Measurements from ENCODE around the gene EHBP1.

Gene EHBP1

GRCh38 chr2:62691186-62691585 is 14.3 kb upstream of the EHBP1 start:
- no peak for DNase-seq (ENCODE audit: low spot score)
- in situ Hi-C loops (cut with MboI; ENCODE audit: low pct_unique_long_range_greater_than_20kb, low sequenced_read_pairs, unreplicated experiment) = no loop called here

GRCh38 chr2:62692225-62692624 is 13.3 kb upstream of the EHBP1 start:
- DNase-seq (ENCODE audit: low spot score) = no peak
- in situ Hi-C loops (cut with MboI; ENCODE audit: low pct_unique_long_range_greater_than_20kb, low sequenced_read_pairs, unreplicated experiment) = no loop called here
- TF ChIP-seq, protein P1, sequence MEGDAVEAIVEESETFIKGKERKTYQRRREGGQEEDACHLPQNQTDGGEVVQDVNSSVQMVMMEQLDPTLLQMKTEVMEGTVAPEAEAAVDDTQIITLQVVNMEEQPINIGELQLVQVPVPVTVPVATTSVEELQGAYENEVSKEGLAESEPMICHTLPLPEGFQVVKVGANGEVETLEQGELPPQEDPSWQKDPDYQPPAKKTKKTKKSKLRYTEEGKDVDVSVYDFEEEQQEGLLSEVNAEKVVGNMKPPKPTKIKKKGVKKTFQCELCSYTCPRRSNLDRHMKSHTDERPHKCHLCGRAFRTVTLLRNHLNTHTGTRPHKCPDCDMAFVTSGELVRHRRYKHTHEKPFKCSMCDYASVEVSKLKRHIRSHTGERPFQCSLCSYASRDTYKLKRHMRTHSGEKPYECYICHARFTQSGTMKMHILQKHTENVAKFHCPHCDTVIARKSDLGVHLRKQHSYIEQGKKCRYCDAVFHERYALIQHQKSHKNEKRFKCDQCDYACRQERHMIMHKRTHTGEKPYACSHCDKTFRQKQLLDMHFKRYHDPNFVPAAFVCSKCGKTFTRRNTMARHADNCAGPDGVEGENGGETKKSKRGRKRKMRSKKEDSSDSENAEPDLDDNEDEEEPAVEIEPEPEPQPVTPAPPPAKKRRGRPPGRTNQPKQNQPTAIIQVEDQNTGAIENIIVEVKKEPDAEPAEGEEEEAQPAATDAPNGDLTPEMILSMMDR (IDR thresholded peaks at IDR 0.05; ENCODE audit: extremely low read depth, insufficient read depth, missing control alignments) = no peak

More at GRCh38 chr2:62691186-62691585, 14.3 kb upstream of the EHBP1 start:
- TF ChIP-seq, protein P1 (IDR thresholded peaks at IDR 0.05; ENCODE audit: extremely low read depth, insufficient read depth, missing control alignments) = no peak

- in situ Hi-C loops (cut with MboI; ENCODE audit: low pct_unique_long_range_greater_than_20kb, low sequenced_read_pairs, unreplicated experiment) = no loop called here
- no peak for DNase-seq (ENCODE audit: low spot score)
- TF ChIP-seq, protein P1 (IDR thresholded peaks at IDR 0.05; ENCODE audit: extremely low read depth, insufficient read depth, missing control alignments) = no peak
These were observed 6.9 kb upstream of the EHBP1 start for GRCh38 chr2:62698653-62699052.

DNA sequence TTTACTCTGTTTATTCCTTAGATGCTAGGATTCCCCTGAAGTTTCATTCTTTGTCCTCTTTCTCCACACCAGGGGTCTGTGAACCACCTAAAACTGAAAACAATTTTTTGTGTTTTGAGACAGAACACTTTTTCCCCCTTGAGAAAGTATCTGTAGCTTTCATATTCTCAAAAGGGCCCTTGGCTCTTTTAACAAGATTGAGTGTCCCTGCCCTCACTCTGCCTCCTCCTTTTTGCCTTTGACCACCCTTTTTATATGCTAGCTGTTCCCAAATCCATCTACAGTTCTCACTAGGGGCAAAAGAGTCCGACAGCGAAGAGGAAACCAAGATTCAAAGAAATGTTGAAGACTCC is 883 bp upstream of the EHBP1 start:
- in situ Hi-C loops (cut with MboI; ENCODE audit: low pct_unique_long_range_greater_than_20kb, low sequenced_read_pairs, unreplicated experiment) = no loop called here
- TF ChIP-seq, protein P1 (IDR thresholded peaks at IDR 0.05; ENCODE audit: extremely low read depth, insufficient read depth, missing control alignments) = no peak
- DNase-seq (ENCODE audit: low spot score) = no peak

DNA sequence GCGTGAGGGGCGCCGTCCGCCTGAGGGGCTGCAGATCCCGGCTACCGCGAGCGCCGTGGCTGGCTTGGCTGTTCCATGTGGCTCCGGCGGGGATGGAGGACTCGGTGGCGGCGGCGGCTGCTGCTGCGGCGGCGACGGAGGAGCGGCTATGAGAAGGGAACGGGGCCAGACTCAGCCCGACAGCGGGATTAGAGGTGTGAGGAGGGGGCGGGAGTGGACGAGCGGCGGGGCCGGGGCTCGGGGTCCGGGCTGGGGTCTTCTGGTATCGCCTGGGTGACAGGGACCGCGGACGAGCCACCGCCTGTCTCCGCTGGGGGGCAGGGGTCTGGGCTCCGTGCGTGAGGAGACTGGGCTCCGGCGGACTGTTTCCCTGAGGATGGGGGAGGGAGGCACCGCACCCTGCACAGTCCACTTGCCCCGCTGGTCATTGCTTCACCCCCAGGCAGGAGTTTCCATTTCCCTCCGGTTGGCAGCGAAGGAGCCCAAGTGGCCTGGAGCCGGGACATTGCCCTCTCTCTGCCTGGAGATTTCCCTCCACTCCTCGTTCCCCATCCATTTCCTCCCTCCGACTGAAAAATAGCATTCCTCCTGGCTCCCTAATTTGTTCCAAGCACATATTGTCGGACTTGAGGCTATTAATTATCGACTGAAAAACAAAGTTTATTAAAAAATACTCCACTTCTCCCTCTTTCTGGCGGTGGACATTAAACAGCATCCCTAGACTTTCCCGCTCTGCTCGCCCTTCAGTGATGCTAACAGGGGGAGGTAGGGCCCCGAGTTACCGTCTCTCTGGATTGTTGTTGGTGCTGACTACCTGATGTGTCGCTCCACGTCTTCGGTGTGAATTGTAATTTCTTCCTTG is 577 bp downstream of the EHBP1 start:
- in situ Hi-C loops (cut with MboI; ENCODE audit: low pct_unique_long_range_greater_than_20kb, low sequenced_read_pairs, unreplicated experiment) = no loop called here
- no peak for DNase-seq (ENCODE audit: low spot score)

DNA sequence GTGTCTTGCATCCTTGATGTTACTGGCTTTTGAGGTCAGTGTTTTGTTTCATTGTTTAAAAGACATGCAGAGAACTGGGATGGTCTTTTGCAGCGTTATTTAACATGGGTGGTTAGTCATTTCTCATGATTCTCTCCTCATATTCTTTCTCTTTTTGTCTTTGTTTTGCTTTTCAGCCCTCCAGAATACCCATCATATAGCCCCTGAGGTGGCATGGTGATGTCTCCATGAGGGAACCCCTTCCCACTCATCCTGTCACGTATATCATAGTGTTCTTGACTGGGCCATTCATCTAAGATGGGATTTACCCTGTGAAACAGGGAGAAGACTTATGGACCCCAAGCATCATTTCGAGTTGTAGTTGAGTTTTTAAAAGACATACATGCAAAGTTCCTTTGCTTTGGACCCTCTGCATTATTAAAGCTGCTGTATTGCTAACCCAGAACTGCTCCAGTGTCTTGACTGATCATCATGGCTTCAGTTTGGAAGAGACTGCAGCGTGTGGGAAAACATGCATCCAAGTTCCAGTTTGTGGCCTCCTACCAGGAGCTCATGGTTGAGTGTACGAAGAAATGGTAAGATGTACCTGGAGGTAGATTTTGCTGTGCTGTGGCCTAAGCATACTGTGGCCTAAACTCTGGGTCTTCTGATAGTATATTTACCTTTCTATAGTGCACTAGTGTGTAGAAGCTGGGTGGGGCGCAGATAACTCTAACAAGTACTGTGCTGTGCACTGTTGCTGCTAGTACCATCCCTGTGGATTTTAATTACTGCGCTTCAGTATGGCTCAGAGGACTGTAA is 1.4 kb downstream of the EHBP1 start:
- TF ChIP-seq, protein P1 (IDR thresholded peaks at IDR 0.05; ENCODE audit: extremely low read depth, insufficient read depth, missing control alignments) = no peak
- in situ Hi-C loops (cut with MboI; ENCODE audit: low pct_unique_long_range_greater_than_20kb, low sequenced_read_pairs, unreplicated experiment) = no loop called here
- no peak for DNase-seq (ENCODE audit: low spot score)

More for the DNA sequence above, 577 bp downstream of the EHBP1 start:
- TF ChIP-seq, protein P1 (IDR thresholded peaks at IDR 0.05; ENCODE audit: extremely low read depth, insufficient read depth, missing control alignments) = peak; percentile 41

All from GM13977 (cell line).